Osteocyte (in vitro differentiated cells): Measurements from ENCODE around the gene SLC22A16. TPM values are rescaled to one million over a fixed set of nuclear protein-coding genes. Genes with fewer than 3 reads are reported as not detected.

ENCODE experiments used
- DNase-seq: peaks from one replicate; pipeline ENCODE4 v3.0.0; 2021; ENCODE audit warnings: mixed read lengths; ENCODE audit not compliant: unreplicated experiment; ENCODE audit errors: extremely low spot score
- H3K27ac Mint-ChIP-seq: one replicate; pipeline ENCODE4 v1.8.0; 2021; ENCODE audit warnings: mild to moderate bottlenecking, mixed read lengths; ENCODE audit not compliant: unreplicated experiment
- H3K27me3 Mint-ChIP-seq: one replicate; pipeline ENCODE4 v1.8.0; 2021; ENCODE audit warnings: mixed read lengths; ENCODE audit not compliant: unreplicated experiment
- H3K36me3 Mint-ChIP-seq: one replicate; pipeline ENCODE4 v1.8.0; 2021; ENCODE audit warnings: mixed read lengths; ENCODE audit not compliant: unreplicated experiment
- H3K4me1 Mint-ChIP-seq: one replicate; pipeline ENCODE4 v1.8.0; 2021; ENCODE audit warnings: mixed read lengths; ENCODE audit not compliant: unreplicated experiment
- H3K4me3 Mint-ChIP-seq: one replicate; pipeline ENCODE4 v1.8.0; 2021; ENCODE audit warnings: mild to moderate bottlenecking, moderate library complexity, mixed read lengths; ENCODE audit not compliant: unreplicated experiment
- H3K9me3 Mint-ChIP-seq: one replicate; pipeline ENCODE4 v1.8.0; 2021; ENCODE audit warnings: mixed read lengths; ENCODE audit not compliant: unreplicated experiment
- CTCF ChIP-seq: fragments of 200-600 bp; sonication (generic); IDR thresholded peaks from 2 replicates; pipeline ENCODE4 v1.5.0; 2021; ENCODE audit warnings: antibody characterized with exemption, mild to moderate bottlenecking, moderate library complexity
- total RNA-seq: library from RNA; stranded (reverse); gene quantifications from 2 replicates; pipeline ENCODE4 v1.2.1, GENCODE V29; 2021

Gene SLC22A16
- total RNA-seq, 1 donor from 2014 or later = not detected

- H3K9me3 Mint-ChIP-seq = no peaks in the 10 kb centered on the region
- no peak for DNase-seq
- TF ChIP-seq CTCF = no peak
- no peak overlapping the region for H3K4me3 Mint-ChIP-seq
- H3K4me1 Mint-ChIP-seq = no peaks in the 10 kb centered on the region
- H3K27ac Mint-ChIP-seq = no peak overlapping the region
- H3K36me3 Mint-ChIP-seq = no peaks in the 10 kb centered on the region
- peaks cover 52% of the 10 kb centered on the region for H3K27me3 Mint-ChIP-seq
Measured at GRCh38 chr6:110425816-110426215, 50.6 kb downstream of the SLC22A16 start.

GRCh38 chr6:110422444-110422822, 54.0 kb downstream of the SLC22A16 start:
- no peak for DNase-seq
- H3K27ac Mint-ChIP-seq = no peak overlapping the region
- peaks cover 56% of the 10 kb centered on the region for H3K27me3 Mint-ChIP-seq
- H3K36me3 Mint-ChIP-seq = no peaks in the 10 kb centered on the region
- no peak for TF ChIP-seq CTCF
- no peak overlapping the region for H3K4me3 Mint-ChIP-seq
- no peaks in the 10 kb centered on the region for H3K4me1 Mint-ChIP-seq
- H3K9me3 Mint-ChIP-seq = no peaks in the 10 kb centered on the region

GRCh38 chr6:110421749-110422443, 54.5 kb downstream of the SLC22A16 start:
- no peaks in the 10 kb centered on the region for H3K9me3 Mint-ChIP-seq
- no peak for DNase-seq
- no peak overlapping the region for H3K27ac Mint-ChIP-seq
- no peak overlapping the region for H3K4me3 Mint-ChIP-seq
- no peak for TF ChIP-seq CTCF
- H3K27me3 Mint-ChIP-seq = peaks cover 56% of the 10 kb centered on the region
- no peaks in the 10 kb centered on the region for H3K4me1 Mint-ChIP-seq
- no peaks in the 10 kb centered on the region for H3K36me3 Mint-ChIP-seq

- no peak for DNase-seq
- no peak overlapping the region for H3K4me3 Mint-ChIP-seq
- TF ChIP-seq CTCF = no peak
- no peaks in the 10 kb centered on the region for H3K4me1 Mint-ChIP-seq
- H3K9me3 Mint-ChIP-seq = no peaks in the 10 kb centered on the region
- H3K27ac Mint-ChIP-seq = no peak overlapping the region
- no peaks in the 10 kb centered on the region for H3K36me3 Mint-ChIP-seq
- H3K27me3 Mint-ChIP-seq = peaks cover 36% of the 10 kb centered on the region
Measured at GRCh38 chr6:110419028-110419739, 57.2 kb downstream of the SLC22A16 start.

- Mint-ChIP-seq H3K27ac (no peak overlapping the region), H3K36me3 (no peaks in the 10 kb centered on the region), H3K9me3 (no peaks in the 10 kb centered on the region), H3K4me3 (no peak overlapping the region), H3K27me3 (peaks cover 30% of the 10 kb centered on the region), H3K4me1 (no peaks in the 10 kb centered on the region)
- no peak for TF ChIP-seq CTCF
- DNase-seq = no peak
Measured at GRCh38 chr6:110418594-110418993, 57.8 kb downstream of the SLC22A16 start.
